ENCODE results near the gene VPS54.

The VPS54 gene

DNA sequence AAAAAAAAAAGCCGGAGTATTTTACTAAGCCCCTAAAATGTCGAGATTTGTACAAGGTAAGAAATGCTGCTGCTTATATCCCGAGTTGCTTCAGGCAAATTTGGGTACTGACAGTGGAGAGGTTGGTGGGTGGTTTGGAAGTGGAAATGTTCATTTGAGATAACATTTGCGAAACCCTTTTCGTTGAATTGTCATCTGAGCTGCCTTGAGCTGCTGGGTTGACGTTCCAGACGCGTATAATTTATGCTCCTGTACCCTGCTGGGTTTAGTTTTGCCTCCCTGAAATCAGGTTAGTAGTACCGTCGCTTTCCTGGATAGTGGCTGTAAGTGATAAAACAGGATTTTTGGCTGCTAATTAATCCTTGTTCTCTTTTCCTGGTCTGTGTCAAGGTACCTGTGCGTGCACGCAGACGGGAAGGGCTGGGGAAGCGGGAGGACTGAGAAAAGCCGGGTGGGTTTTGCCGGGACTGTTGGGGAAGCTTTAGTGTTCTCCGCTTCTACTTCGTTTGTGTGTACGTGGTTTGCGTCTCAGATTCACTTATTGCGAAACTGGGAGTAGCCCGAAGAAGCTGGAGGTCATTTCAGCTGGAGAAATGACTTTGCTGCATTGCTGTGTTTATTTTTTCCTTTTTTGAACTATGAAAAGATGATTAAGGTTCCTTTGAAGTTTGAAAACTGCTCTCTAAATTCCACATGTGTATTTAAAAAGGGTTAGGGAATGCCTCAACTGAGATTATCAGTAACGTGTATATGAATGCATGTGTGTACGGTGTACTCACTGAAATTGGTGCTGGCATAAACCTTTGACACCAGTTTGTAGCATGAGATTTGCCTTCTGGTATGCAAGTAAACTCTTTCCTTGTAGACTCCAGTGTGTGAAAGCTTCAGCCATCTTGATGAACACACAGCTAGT is 176.8 kb downstream of the VPS54 start:
- DNase-seq (ENCODE audit: low read depth): no peak
